ENCODE measurements around the gene GNAQ. TPM values are rescaled to one million over a fixed set of nuclear protein-coding genes. Genes with fewer than 3 reads are reported as not detected.

GNAQ gene
- total RNA-seq, 1 donor from 2014 or later = 20.6 TPM

DNA sequence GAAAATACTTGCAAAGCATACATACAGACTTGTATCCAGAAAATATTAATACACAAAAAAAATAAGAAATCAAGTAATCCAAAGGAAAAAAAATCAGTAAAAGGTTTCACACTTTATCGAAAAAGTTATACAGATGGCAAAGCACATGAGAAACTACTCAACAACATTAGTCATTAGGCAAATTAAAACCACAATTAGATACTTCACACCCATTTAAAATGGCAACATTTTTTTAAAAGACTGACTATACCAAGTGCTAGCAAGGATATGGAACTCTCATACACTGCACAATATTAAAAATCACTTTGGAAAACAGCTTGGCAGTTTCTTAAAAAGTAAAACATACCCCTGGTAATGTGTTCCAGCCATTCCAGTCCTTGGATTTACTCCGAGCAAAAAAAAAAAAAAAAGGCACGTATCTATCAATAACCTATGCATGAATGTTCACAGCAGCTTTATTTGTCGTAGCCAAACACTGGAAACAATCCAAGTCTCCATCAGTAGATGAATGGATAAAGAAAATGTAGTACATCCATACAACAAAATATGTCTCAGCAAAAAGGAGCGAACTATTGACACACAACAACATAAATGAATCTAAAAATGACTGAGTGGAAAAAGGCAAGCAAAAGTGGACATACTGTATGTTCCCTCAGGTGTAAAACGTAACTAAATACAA is 66.0 kb downstream of the GNAQ start:
- DNase-seq (ENCODE audit: low read depth) = no peak
- TF ChIP-seq CTCF (conservative IDR thresholded peaks at IDR 0.05; ENCODE audit: low read depth, low read length) = no peak
- no peak overlapping the region for H3K4me3 ChIP-seq (ENCODE audit: low read depth, low read length)

- H3K4me3 ChIP-seq (ENCODE audit: low read depth, low read length) = no peak overlapping the region
- no peak for DNase-seq (ENCODE audit: low read depth)
- TF ChIP-seq CTCF (conservative IDR thresholded peaks at IDR 0.05; ENCODE audit: low read depth, low read length) = no peak
Observed at GRCh38 chr9:77964258-77964657, 67.4 kb downstream of the GNAQ start.

DNA sequence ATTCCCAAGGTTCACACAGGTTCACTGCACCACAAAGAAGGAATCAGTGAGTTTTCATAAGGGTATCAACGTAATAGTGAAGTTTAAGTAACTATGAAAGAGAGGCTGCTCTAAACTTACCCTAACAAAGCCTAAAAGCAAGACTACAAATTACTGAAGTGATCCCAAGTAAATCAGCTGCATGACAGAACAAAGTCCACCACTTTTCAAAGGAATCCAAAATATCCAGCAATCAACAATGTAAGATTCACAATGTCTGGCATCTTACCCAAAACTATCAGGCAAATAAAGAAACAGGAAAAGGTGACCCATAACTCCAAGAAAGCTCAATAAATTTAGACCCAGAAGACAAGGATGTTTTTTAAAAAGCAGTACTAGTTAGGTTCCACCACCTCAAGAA is 70.1 kb downstream of the GNAQ start:
- DNase-seq (ENCODE audit: low read depth) = no peak
- H3K4me3 ChIP-seq (ENCODE audit: low read depth, low read length) = no peak overlapping the region
- no peak for TF ChIP-seq CTCF (conservative IDR thresholded peaks at IDR 0.05; ENCODE audit: low read depth, low read length)

- TF ChIP-seq CTCF (conservative IDR thresholded peaks at IDR 0.05; ENCODE audit: low read depth, low read length) = no peak
- DNase-seq (ENCODE audit: low read depth) = no peak
- H3K4me3 ChIP-seq (ENCODE audit: low read depth, low read length) = no peak overlapping the region
Observed at GRCh38 chr9:77960356-77961153, 71.1 kb downstream of the GNAQ start.

- DNase-seq (ENCODE audit: low read depth) = no peak
- no peak for TF ChIP-seq CTCF (conservative IDR thresholded peaks at IDR 0.05; ENCODE audit: low read depth, low read length)
- H3K4me3 ChIP-seq (ENCODE audit: low read depth, low read length) = no peak overlapping the region
Observed at GRCh38 chr9:77959803-77960202, 71.8 kb downstream of the GNAQ start.

DNA sequence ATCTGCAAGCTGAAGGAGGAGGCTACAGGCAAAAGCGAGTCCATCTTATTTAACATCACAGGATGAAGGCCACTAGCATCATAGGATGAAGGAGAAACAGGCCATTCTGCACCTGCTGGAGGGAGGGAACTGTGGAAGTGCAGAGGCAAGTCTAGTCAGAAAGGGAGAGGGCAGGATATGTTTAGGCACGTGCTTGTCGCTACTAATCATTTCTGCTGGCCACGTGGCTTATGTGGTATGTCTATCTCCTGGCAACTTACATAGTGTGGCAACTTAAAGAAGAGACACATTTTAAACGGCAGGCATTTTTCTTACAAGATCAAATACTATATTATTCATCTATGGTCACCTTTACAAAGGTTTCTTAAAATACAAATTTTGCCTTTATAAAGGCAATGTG is 74.0 kb downstream of the GNAQ start:
- TF ChIP-seq CTCF (conservative IDR thresholded peaks at IDR 0.05; ENCODE audit: low read depth, low read length) = no peak
- DNase-seq (ENCODE audit: low read depth) = no peak
- no peak overlapping the region for H3K4me3 ChIP-seq (ENCODE audit: low read depth, low read length)

Measured in epithelial cell of proximal tubule (primary cell).